Heart right ventricle (tissue), 16 donors: ENCODE measurements around the gene DNAJB14. TPM values are rescaled to one million over a fixed set of nuclear protein-coding genes. Genes with fewer than 3 reads are reported as not detected.

Experiments
- ATAC-seq, 8 donors: fragments of 200-7000 bp; cut with Tn5 transposase; one replicate each; pipeline ENCODE4 v1.9.1; 2020; ENCODE audit warnings: mild to moderate bottlenecking in 8 of 8, moderate library complexity in 8 of 8, moderate number of reproducible peaks in 1 of 8
- DNase-seq, 2 donors: peaks; one replicate each; pipeline ENCODE4 v3.0.0-alpha.2; 2020
- H3K27ac ChIP-seq, 10 donors: fragments of 200-600 bp; sonication (generic) in 2 of 10; one replicate each; pipeline versions ENCODE4 v1.5.0 to v1.8.0; 2020 to 2022; ENCODE audit warnings: mild to moderate bottlenecking in 3 of 10
- H3K27me3 ChIP-seq, 7 donors: fragments of 200-600 bp; one replicate each; pipeline ENCODE4 v1.8.0; 2021 to 2022; ENCODE audit warnings: mild to moderate bottlenecking in 2 of 7
- H3K36me3 ChIP-seq, 9 donors: fragments of 200-600 bp; sonication (generic) in 1 of 9; one replicate each; pipeline versions ENCODE4 v1.5.0 to v1.8.0; 2020 to 2022; ENCODE audit warnings: mild to moderate bottlenecking in 2 of 9
- H3K4me1 ChIP-seq, 9 donors: fragments of 200-600 bp; sonication (generic) in 1 of 9; one replicate each; pipeline versions ENCODE4 v1.5.0 to v1.8.0; 2020 to 2022; ENCODE audit warnings: mild to moderate bottlenecking in 4 of 9
- H3K4me3 ChIP-seq, 10 donors: fragments of 200-600 bp; sonication (generic) in 2 of 10; one replicate each; pipeline versions ENCODE4 v1.5.0 to v1.8.0; 2020 to 2022; ENCODE audit warnings: mild to moderate bottlenecking in 7 of 10, moderate library complexity in 2 of 10
- H3K9me3 ChIP-seq, 11 donors: fragments of 200-600 bp in 10 of 11; sonication (generic) in 2 of 11; one replicate each; pipeline versions ENCODE4 v1.5.0 to v1.8.0; 2013 to 2022; ENCODE audit warnings: mild to moderate bottlenecking in 2 of 11, control low read depth in 1 of 11, moderate library complexity in 1 of 11
- WGBS, 2 donors: extraction: QIAGEN DNeasy Blood & Tissue Kit; methylation state at CpG; one replicate each; pipeline ENCODE4 v1.1.7; 2013; ENCODE audit warnings: inconsistent platforms in 1 of 2; 5-methylcytosine and 5-hydroxymethylcytosine counted together
- intact Hi-C, 10 donors: fragments of 100-400 bp; cut with DNase I; formaldehyde crosslinking; loops; one replicate each; pipeline versions ENCODE4 v1.11.1 to v1.14.2; 2022
- polyA plus RNA-seq, 2 donors: library from polyadenylated mRNA; stranded (reverse); fragments of 200-250 nt; gene quantifications; one replicate each; pipeline ENCODE4 v1.2.3, GENCODE V29; 2013
- total RNA-seq, 10 donors: library from RNA; stranded (reverse); fragmentation: NEBNext Ultra II Directional in 3 of 10; extraction: Animal tissue kit (Norgen Biotek cat#: 25700) in 3 of 10; gene quantifications; one replicate each; pipeline versions ENCODE4 v1.2.1 to v1.2.4, GENCODE V29; 2021 to 2023
- TF ChIP-seq, protein P1 (sequence below), 9 donors: fragments of 200-600 bp; sonication (generic) in 2 of 9; IDR thresholded peaks; one replicate each; pipeline versions ENCODE4 v1.5.0 to v1.8.0; 2021 to 2022; ENCODE audit warnings: antibody characterized with exemption in 9 of 9, mild to moderate bottlenecking in 5 of 9, moderate library complexity in 1 of 9
- donor health status: Arrhythmogenic right ventricular cardiomyopathy.
- donor health status: ischemic (EF 13 %, LVEDD 7.1; RV severe dilation, severe dysfunction).
- donor health status: healthy with polysubstance abuse.
- donor health status: DM: no; HTN: yes; CAD: no.
- donor health status: DM: no; HTN: no; CAD: no.
- donor health status: ischemic (EF 25% LVEDD 6.9; RV normal size, moderate dysfunction).
- donor health status: ischemic (EF 25% LVEDD 5.7; RV mildly dilated, moderate dysfunction).
- donor health status: healthy.
- donor health status: DM: yes; HTN: yes; CAD: no.
- donor health status: Ischemic cardiomyopathy.
- donor health status: ischemic (EF 35%, LVEDD 5.7; RV mildly dilated, moderate dysfunction).
- donor health status: nonischemic (EF 11% LVEDD 7.7; RV severe dilation, severe dysfunction).
- donor health status: DM: yes; HTN: yes; CAD: no.
- donor health status: PGD.
- donor health status: ischemic (EF 29% LVEDD 5.4; RV normal size, mild dysfunction).
- donor health status: nonischemic (EF 23%, LVEDD 6.1; RV moderate dilation, normal function).

DNAJB14 gene
- total and polyA plus RNA-seq, 12 donors: 4.7 to 25.9 (median 19.6) TPM

DNA sequence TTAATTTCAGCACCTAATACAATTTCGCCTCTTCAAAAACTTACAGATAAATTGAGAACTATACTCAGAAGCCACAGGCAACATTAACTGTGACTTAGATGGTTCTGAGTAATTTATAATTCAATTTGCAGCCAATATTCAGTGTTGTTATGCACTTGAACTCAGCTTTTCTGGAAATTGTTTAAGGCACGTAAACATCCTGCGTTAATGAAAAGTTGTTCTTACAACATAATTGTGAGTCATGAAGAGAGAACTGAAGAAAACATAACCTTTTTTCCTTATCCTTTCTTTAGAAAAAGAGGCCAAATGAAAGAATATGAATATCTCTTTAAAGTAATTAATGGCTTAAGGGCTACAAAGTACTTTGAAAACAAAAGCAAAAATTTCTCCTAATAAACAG lies 20.3 kb upstream of the DNAJB14 start:
- Histone ChIP-seq H3K27ac (no peak overlapping the region), H3K4me3 (no peak overlapping the region), H3K27me3 (peaks cover 0 to 4% (median 0%) of the 10 kb centered on the region in 7 donors), H3K9me3 (no peaks in the 10 kb centered on the region), H3K36me3 (no peaks in the 10 kb centered on the region), H3K4me1 (no peaks in the 10 kb centered on the region)
- ATAC-seq: no peak
- TF ChIP-seq, protein P1, sequence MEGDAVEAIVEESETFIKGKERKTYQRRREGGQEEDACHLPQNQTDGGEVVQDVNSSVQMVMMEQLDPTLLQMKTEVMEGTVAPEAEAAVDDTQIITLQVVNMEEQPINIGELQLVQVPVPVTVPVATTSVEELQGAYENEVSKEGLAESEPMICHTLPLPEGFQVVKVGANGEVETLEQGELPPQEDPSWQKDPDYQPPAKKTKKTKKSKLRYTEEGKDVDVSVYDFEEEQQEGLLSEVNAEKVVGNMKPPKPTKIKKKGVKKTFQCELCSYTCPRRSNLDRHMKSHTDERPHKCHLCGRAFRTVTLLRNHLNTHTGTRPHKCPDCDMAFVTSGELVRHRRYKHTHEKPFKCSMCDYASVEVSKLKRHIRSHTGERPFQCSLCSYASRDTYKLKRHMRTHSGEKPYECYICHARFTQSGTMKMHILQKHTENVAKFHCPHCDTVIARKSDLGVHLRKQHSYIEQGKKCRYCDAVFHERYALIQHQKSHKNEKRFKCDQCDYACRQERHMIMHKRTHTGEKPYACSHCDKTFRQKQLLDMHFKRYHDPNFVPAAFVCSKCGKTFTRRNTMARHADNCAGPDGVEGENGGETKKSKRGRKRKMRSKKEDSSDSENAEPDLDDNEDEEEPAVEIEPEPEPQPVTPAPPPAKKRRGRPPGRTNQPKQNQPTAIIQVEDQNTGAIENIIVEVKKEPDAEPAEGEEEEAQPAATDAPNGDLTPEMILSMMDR (IDR thresholded peaks at IDR 0.05): no peak
- WGBS, 2 donors: 91 to 95% methylated on average over 3 of the region's 3 CpGs
- intact Hi-C loops: no loop called here
- DNase-seq: no peak

DNA sequence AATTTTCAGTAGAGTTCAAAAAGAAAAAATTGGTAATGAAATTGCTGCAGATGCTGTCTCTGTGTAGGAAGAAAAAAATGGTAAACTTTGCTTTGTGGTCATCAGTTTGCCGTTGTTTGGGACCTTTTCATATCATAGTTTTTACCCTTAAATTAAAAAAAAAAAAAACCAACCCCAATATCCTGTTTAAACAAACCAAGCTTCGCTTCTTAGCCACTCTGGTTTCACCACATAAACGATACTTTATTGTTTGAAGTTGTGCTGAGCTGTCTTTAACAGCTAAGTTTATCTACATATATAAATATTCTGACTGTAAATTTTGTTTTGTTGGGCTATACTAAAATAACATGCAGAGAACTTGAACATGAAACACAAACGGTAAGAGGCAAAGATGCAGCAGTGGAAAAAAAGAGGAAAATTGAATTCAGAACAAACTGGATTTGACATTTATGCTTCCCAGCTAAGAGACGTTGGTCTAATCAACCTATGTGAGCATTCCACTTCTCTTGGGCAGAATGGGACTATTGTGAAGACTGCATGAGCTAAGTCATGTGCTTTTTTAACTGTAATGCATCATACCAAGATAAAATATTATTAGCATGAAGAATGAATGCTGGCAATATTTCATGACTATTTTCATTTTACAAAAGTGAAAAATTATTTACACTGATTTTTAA lies 19.4 kb upstream of the DNAJB14 start:
- Histone ChIP-seq H3K4me1 (no peaks in the 10 kb centered on the region), H3K27ac (no peak overlapping the region), H3K4me3 (no peak overlapping the region), H3K9me3 (no peaks in the 10 kb centered on the region), H3K27me3 (peaks cover 0 to 4% (median 0%) of the 10 kb centered on the region in 7 donors), H3K36me3 (no peaks in the 10 kb centered on the region)
- 61 to 62% methylated on average over 5 of the region's 5 CpGs for WGBS, 2 donors
- intact Hi-C loops: no loop called here
- ATAC-seq: no peak
- DNase-seq: no peak
- TF ChIP-seq, protein P1 (IDR thresholded peaks at IDR 0.05): no peak

DNA sequence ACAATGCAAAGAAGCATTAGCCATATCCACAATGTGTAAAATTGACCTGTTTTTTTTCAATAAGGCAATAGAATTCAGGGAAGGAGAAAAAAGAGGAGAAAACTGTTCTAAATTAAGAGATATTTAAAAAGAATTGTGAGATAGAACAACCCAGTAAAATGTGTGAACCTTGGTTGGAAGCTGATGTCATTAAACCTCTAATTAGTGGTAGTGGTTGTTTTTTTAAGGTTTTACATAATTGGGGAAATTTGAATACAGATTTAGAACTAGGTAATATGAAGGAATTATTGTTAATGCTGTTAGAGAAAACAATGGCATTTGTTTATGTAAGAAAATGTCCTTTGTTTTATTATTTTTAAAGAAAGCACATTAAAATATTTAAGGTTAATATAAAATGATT lies 18.8 kb upstream of the DNAJB14 start:
- TF ChIP-seq, protein P1 (IDR thresholded peaks at IDR 0.05): no peak
- intact Hi-C loops: no loop called here
- Histone ChIP-seq H3K27me3 (peaks cover 0 to 4% (median 0%) of the 10 kb centered on the region in 7 donors), H3K4me1 (no peaks in the 10 kb centered on the region), H3K36me3 (no peaks in the 10 kb centered on the region), H3K27ac (no peak overlapping the region), H3K9me3 (no peaks in the 10 kb centered on the region), H3K4me3 (no peak overlapping the region)
- ATAC-seq (no peak), DNase-seq (no peak)

DNA sequence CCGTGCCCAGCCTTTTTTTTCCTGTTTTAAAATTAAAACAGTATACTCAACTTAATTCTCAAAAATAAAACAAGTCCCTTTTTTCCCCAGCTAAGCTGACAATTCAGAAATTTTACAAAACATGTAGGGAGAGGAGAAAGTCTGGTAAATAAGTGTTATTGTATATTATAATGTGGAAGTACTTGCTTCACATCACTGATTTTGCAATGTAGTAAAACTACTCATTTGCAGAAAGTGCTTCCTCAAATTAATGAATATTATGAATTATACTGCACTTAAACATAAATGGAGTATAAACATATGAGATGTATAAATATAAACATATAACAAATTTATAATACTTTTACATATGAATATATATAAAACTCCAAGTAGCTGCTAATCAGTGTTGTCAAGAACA lies 15.3 kb upstream of the DNAJB14 start:
- ATAC-seq (no peak), DNase-seq (no peak)
- TF ChIP-seq, protein P1 (IDR thresholded peaks at IDR 0.05): no peak
- H3K4me1 ChIP-seq: no peaks in the 10 kb centered on the region
- intact Hi-C loops: no loop called here
- WGBS, 2 donors: 100% methylated on average over 1 of the region's 1 CpG
- H3K27me3 ChIP-seq: peaks cover 0 to 4% (median 0%) of the 10 kb centered on the region in 7 donors
- peaks cover 0 to 3% (median 0%) of the 10 kb centered on the region in 11 donors for H3K9me3 ChIP-seq
- no peaks in the 10 kb centered on the region for H3K36me3 ChIP-seq
- no peak overlapping the region for H3K4me3 ChIP-seq
- H3K27ac ChIP-seq: no peak overlapping the region
